Neuronal stem cell (in vitro differentiated cells): ENCODE data around the gene TIMMDC1.

ENCODE experiments used
- DNase-seq: peaks from one replicate; pipeline ENCODE4 v3.0.0-alpha.2; 2013; ENCODE audit warnings: low spot score
- H2AFZ ChIP-seq: one replicate; pipeline ENCODE4 v1.6.1; 2013; ENCODE audit warnings: mild to moderate bottlenecking, low read length, inconsistent platforms
- H2AK5ac ChIP-seq: 2 replicates; pipeline ENCODE4 v1.6.1; 2013; ENCODE audit warnings: low read depth, mild to moderate bottlenecking, inconsistent platforms, low read length, moderate library complexity, mixed read lengths
- H2BK120ac ChIP-seq: 2 replicates; pipeline ENCODE4 v1.6.1; 2013; ENCODE audit warnings: low read depth, mild to moderate bottlenecking, inconsistent platforms, low read length, moderate library complexity, mixed read lengths
- H2BK12ac ChIP-seq: one replicate; pipeline ENCODE4 v1.6.1; 2013; ENCODE audit warnings: low read length, inconsistent platforms
- H2BK15ac ChIP-seq: 2 replicates; pipeline ENCODE4 v1.6.1; 2013; ENCODE audit warnings: mild to moderate bottlenecking, low read length, inconsistent platforms, mixed read lengths
- H2BK5ac ChIP-seq: one replicate; pipeline ENCODE4 v1.6.1; 2013; ENCODE audit warnings: inconsistent platforms, mild to moderate bottlenecking, low read length, moderate library complexity
- H3K14ac ChIP-seq: one replicate; pipeline ENCODE4 v1.6.1; 2013; ENCODE audit warnings: low read length, inconsistent platforms
- H3K18ac ChIP-seq: 2 replicates; pipeline ENCODE4 v1.6.1; 2013; ENCODE audit warnings: low read length, inconsistent platforms
- H3K23ac ChIP-seq: 2 replicates; pipeline ENCODE4 v1.6.1; 2013; ENCODE audit warnings: low read depth, mild to moderate bottlenecking, mixed read lengths, low read length, inconsistent platforms; ENCODE audit not compliant: poor library complexity
- H3K27ac ChIP-seq: replicated peaks from 3 replicates; pipeline ENCODE4 v1.5.1; 2013; ENCODE audit warnings: low read length, inconsistent platforms
- H3K27me3 ChIP-seq, 3 experiments: 2 replicates each; pipeline ENCODE4 v1.6.1; 2013; ENCODE audit warnings: low read length in 3 of 3, mild to moderate bottlenecking in 2 of 3, inconsistent platforms in 1 of 3, low read depth in 1 of 3, mixed read lengths in 1 of 3, moderate library complexity in 1 of 3; ENCODE audit not compliant: control insufficient read depth in 3 of 3, insufficient read depth in 3 of 3
- H3K36me3 ChIP-seq, 2 donors: replicated peaks in 1 of 2; 2 replicates each; pipeline ENCODE4 v1.6.1; 2013; ENCODE audit warnings: low read length in 2 of 2; ENCODE audit not compliant: control insufficient read depth in 2 of 2, insufficient read depth in 2 of 2
- H3K4ac ChIP-seq: 2 replicates; pipeline ENCODE4 v1.6.1; 2013; ENCODE audit warnings: inconsistent platforms, mild to moderate bottlenecking, low read length, moderate library complexity
- H3K4me1 ChIP-seq, 2 donors: 1 replicate in 1 of 2; 2 replicates in 1 of 2; pipeline ENCODE4 v1.6.1; 2013; ENCODE audit warnings: low read length in 2 of 2, low read depth in 1 of 2; ENCODE audit not compliant: control insufficient read depth in 2 of 2, insufficient read depth in 1 of 2
- H3K4me2 ChIP-seq: one replicate; pipeline ENCODE4 v1.6.1; 2013; ENCODE audit warnings: mild to moderate bottlenecking, low read length, inconsistent platforms; ENCODE audit not compliant: insufficient read depth, poor library complexity, severe bottlenecking
- H3K4me3 ChIP-seq, 2 donors: 2 replicates each; pipeline ENCODE4 v1.5.1; 2013; ENCODE audit warnings: low read length in 2 of 2, mild to moderate bottlenecking in 2 of 2, inconsistent platforms in 1 of 2, moderate library complexity in 1 of 2
- H3K79me1 ChIP-seq: one replicate; pipeline ENCODE4 v1.6.1; 2013; ENCODE audit warnings: low read depth, mild to moderate bottlenecking, inconsistent platforms, low read length, moderate library complexity
- H3K9ac ChIP-seq: one replicate; pipeline ENCODE4 v1.6.1; 2013; ENCODE audit warnings: mild to moderate bottlenecking, low read depth, low read length, inconsistent platforms; ENCODE audit not compliant: poor library complexity
- H3K9me3 ChIP-seq, 2 donors: replicated peaks in 1 of 2; 2 replicates each; pipeline versions ENCODE3 to v1.6.1; 2013; ENCODE audit warnings: low read length in 2 of 2, mild to moderate bottlenecking in 2 of 2, inconsistent platforms in 1 of 2, low read depth in 1 of 2, mixed read lengths in 1 of 2, moderate library complexity in 1 of 2; ENCODE audit not compliant: control insufficient read depth in 2 of 2, insufficient read depth in 1 of 2
- H4K8ac ChIP-seq: one replicate; pipeline ENCODE4 v1.6.1; 2013; ENCODE audit warnings: low read depth, mild to moderate bottlenecking, inconsistent platforms, low read length, moderate library complexity
- H4K91ac ChIP-seq: one replicate; pipeline ENCODE4 v1.6.1; 2013; ENCODE audit warnings: low read length, low read depth, mild to moderate bottlenecking, inconsistent platforms; ENCODE audit not compliant: poor library complexity
- WGBS, 2 donors: extraction: QIAGEN DNeasy Blood & Tissue Kit; methylation state at CpG; one replicate each; pipeline ENCODE4 v1.1.7; 2013; ENCODE audit warnings: missing lambda C conversion rate in 2 of 2, mixed read lengths in 1 of 2; ENCODE audit not compliant: insufficient read length in 2 of 2, insufficient replicate concordance in 1 of 2; ENCODE audit errors: extremely low coverage in 2 of 2; 5-methylcytosine and 5-hydroxymethylcytosine counted together

TIMMDC1 gene

GRCh38 chr3:119507404-119507803 is 9.1 kb downstream of the TIMMDC1 start:
- H3K27ac ChIP-seq, result no peak overlapping the region
- no peak overlapping the region for H4K8ac ChIP-seq
- WGBS, 2 donors, result no CpG with 5 or more reads among the region's 2 CpGs
- H3K9ac ChIP-seq, result no peak overlapping the region
- no peaks in the 10 kb centered on the region for H3K9me3 ChIP-seq
- no peaks in the 10 kb centered on the region for H3K79me1 ChIP-seq
- H3K4me2 ChIP-seq, result no peak overlapping the region
- no peak overlapping the region for H2AK5ac ChIP-seq
- H3K27me3 ChIP-seq, result no peaks in the 10 kb centered on the region
- H3K18ac ChIP-seq, result no peak overlapping the region
- H2BK12ac ChIP-seq, result no peak overlapping the region
- peaks cover 8 to 93% of the 10 kb centered on the region in 2 donors for H3K36me3 ChIP-seq
- no peak overlapping the region for H2BK5ac ChIP-seq
- H2BK120ac ChIP-seq, result no peak overlapping the region
- no peak overlapping the region for H2AFZ ChIP-seq
- no peak overlapping the region for H3K4me3 ChIP-seq
- DNase-seq, result no peak
- H2BK15ac ChIP-seq, result no peak overlapping the region
- no peak overlapping the region for H3K14ac ChIP-seq
- H3K4ac ChIP-seq, result no peak overlapping the region
- H4K91ac ChIP-seq, result no peak overlapping the region
- no peak overlapping the region for H3K23ac ChIP-seq
- H3K4me1 ChIP-seq, result no peaks in the 10 kb centered on the region

- Histone ChIP-seq H3K4me3 (no peak overlapping the region), H2AK5ac (no peak overlapping the region), H3K4me1 (no peaks in the 10 kb centered on the region), H2AFZ (no peak overlapping the region), H3K36me3 (peaks cover 8 to 92% of the 10 kb centered on the region in 2 donors), H3K9ac (no peak overlapping the region), H2BK5ac (no peak overlapping the region), H4K91ac (no peak overlapping the region), H4K8ac (no peak overlapping the region), H3K14ac (no peak overlapping the region), H2BK120ac (no peak overlapping the region), H3K27me3 (no peaks in the 10 kb centered on the region), H2BK12ac (no peak overlapping the region), H3K79me1 (no peaks in the 10 kb centered on the region), H3K4me2 (no peak overlapping the region), H3K27ac (no peak overlapping the region), H3K23ac (no peak overlapping the region), H3K9me3 (no peaks in the 10 kb centered on the region), H3K4ac (no peak overlapping the region), H2BK15ac (no peak overlapping the region), H3K18ac (no peak overlapping the region)
- no CpG with 5 or more reads among the region's 1 CpG for WGBS, 2 donors
- no peak for DNase-seq
These were observed 10.0 kb downstream of the TIMMDC1 start for GRCh38 chr3:119508172-119508845.

GRCh38 chr3:119510690-119511089 is 12.3 kb downstream of the TIMMDC1 start:
- H3K27me3 ChIP-seq, result no peaks in the 10 kb centered on the region
- no peak overlapping the region for H2AK5ac ChIP-seq
- no peak overlapping the region for H3K18ac ChIP-seq
- no peaks in the 10 kb centered on the region for H3K79me1 ChIP-seq
- no peaks in the 10 kb centered on the region for H3K9me3 ChIP-seq
- no peak overlapping the region for H4K8ac ChIP-seq
- no peak overlapping the region for H2BK5ac ChIP-seq
- H3K23ac ChIP-seq, result no peak overlapping the region
- H3K4ac ChIP-seq, result no peak overlapping the region
- DNase-seq, result no peak
- H4K91ac ChIP-seq, result no peak overlapping the region
- H3K14ac ChIP-seq, result no peak overlapping the region
- H2BK120ac ChIP-seq, result no peak overlapping the region
- H3K4me2 ChIP-seq, result no peak overlapping the region
- H3K4me1 ChIP-seq, result no peaks in the 10 kb centered on the region
- H3K4me3 ChIP-seq, result no peak overlapping the region
- no peak overlapping the region for H2BK12ac ChIP-seq
- no peak overlapping the region for H3K9ac ChIP-seq
- no peak overlapping the region for H2AFZ ChIP-seq
- no peak overlapping the region for H3K27ac ChIP-seq
- H3K36me3 ChIP-seq, result peaks cover 7 to 93% of the 10 kb centered on the region in 2 donors
- H2BK15ac ChIP-seq, result no peak overlapping the region

- H3K9ac ChIP-seq, result no peak overlapping the region
- H3K9me3 ChIP-seq, result peaks cover 2 to 18% of the 10 kb centered on the region in 2 donors
- H3K4ac ChIP-seq, result no peak overlapping the region
- H3K27me3 ChIP-seq, result no peaks in the 10 kb centered on the region
- H2AFZ ChIP-seq, result no peak overlapping the region
- H4K8ac ChIP-seq, result no peak overlapping the region
- H2BK15ac ChIP-seq, result no peak overlapping the region
- no peak overlapping the region for H3K4me2 ChIP-seq
- no peak overlapping the region for H2BK5ac ChIP-seq
- H2BK12ac ChIP-seq, result no peak overlapping the region
- no peak overlapping the region for H4K91ac ChIP-seq
- H2AK5ac ChIP-seq, result no peak overlapping the region
- no peak overlapping the region for H3K23ac ChIP-seq
- H3K79me1 ChIP-seq, result no peaks in the 10 kb centered on the region
- H3K36me3 ChIP-seq, result peaks cover 14 to 94% of the 10 kb centered on the region in 2 donors
- no peak overlapping the region for H3K4me3 ChIP-seq
- DNase-seq, result no peak
- WGBS, 2 donors, result no CpG with 5 or more reads among the region's 2 CpGs
- no peak overlapping the region for H2BK120ac ChIP-seq
- no peaks in the 10 kb centered on the region for H3K4me1 ChIP-seq
- no peak overlapping the region for H3K14ac ChIP-seq
- H3K18ac ChIP-seq, result no peak overlapping the region
- no peak overlapping the region for H3K27ac ChIP-seq
These were observed 16.3 kb downstream of the TIMMDC1 start for GRCh38 chr3:119514637-119515036.
